ENCODE measurements around the gene SMIM27. TPM values are rescaled to one million over a fixed set of nuclear protein-coding genes. Genes with fewer than 3 reads are reported as not detected.
A peak's percentile ranks its signal among the peaks of the same experiment; 100 is the strongest.

The SMIM27 gene
- total and polyA plus RNA-seq, 2 experiments from 2014 or later: 3.4 to 106 TPM

DNA sequence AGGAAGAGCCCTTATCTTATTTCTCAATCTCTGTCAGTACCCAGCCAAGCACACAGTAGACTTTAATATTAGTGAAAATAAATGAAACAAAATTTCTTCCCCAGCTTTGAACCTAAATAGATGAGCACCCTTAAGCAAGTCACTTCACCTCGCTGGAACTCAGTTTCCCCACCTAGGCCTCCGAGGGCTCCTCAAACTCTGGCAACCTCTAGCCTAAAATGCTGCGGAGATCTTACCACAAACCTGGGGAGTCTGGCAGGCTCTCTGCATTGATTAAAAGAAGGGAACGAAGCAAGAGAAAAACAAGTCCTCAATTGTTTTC lies 26.5 kb upstream of the SMIM27 start:
- Histone ChIP-seq H3K4me2 (peak overlapping the region; percentile 88), H3K36me3 (ENCODE audit: insufficient read depth) (no peaks in the 10 kb centered on the region; the same call in 1 of the 2 replicates), H4K20me1 (replicated peaks; ENCODE audit: insufficient read depth) (no peaks in the 10 kb centered on the region), H3K27me3 (ENCODE audit: insufficient read depth) (no peaks in the 10 kb centered on the region), H3K27ac (ENCODE audit: low read depth) (peak overlapping the region; percentile 90), H3K4me1 (ENCODE audit: insufficient read depth) (peaks cover 13% of the 10 kb centered on the region), H2AFZ (peak overlapping the region; percentile 80), H3F3A (replicated peaks; ENCODE audit: low read depth) (no peaks in the 10 kb centered on the region), H3K9me2 (ENCODE audit: insufficient read depth) (no peaks in the 10 kb centered on the region), H3K79me2 (replicated peaks; ENCODE audit: insufficient read depth) (peaks cover 35% of the 10 kb centered on the region), H3K4me3 (peak overlapping the region; percentile 88)
- H3K36me3 Mint-ChIP-seq (ENCODE audit: low read depth): peaks cover 29% of the 10 kb centered on the region
- peak overlapping the region; percentile 89 for H3K4me3 Mint-ChIP-seq
- peaks cover 18% of the 10 kb centered on the region; the same call in 2 of the 3 replicates for H3K9me3 Mint-ChIP-seq
- TF ChIP-seq NANOG (IDR thresholded peaks at IDR 0.05; ENCODE audit: borderline replicate concordance) (no peak), EZH2 (IDR thresholded peaks at IDR 0.05; ENCODE audit: low read depth, unreplicated experiment) (no peak), ZNF331 (CRISPR knock-in tag; IDR thresholded peaks at IDR 0.05; ENCODE audit: low read depth) (no peak)
- DNase-seq (ENCODE audit: low spot score): no peak
- H3K27me3 Mint-ChIP-seq (ENCODE audit: insufficient read depth, low read depth, poor library complexity): peaks cover 7% of the 10 kb centered on the region
- ATAC-seq: no peak
- H3K4me1 Mint-ChIP-seq: peaks cover 18% of the 10 kb centered on the region
- peak overlapping the region; percentile 85 for H3K27ac Mint-ChIP-seq

- peaks cover 7% of the 10 kb centered on the region for H3K27me3 Mint-ChIP-seq (ENCODE audit: insufficient read depth, low read depth, poor library complexity)
- Histone ChIP-seq H3K79me2 (replicated peaks; ENCODE audit: insufficient read depth) (peaks cover 31% of the 10 kb centered on the region), H2AFZ (peak within 1 kb of the TSS; percentile 80), H4K20me1 (replicated peaks; ENCODE audit: insufficient read depth) (no peaks in the 10 kb centered on the region), H3F3A (replicated peaks; ENCODE audit: low read depth) (no peaks in the 10 kb centered on the region), H3K36me3 (ENCODE audit: insufficient read depth) (no peaks in the 10 kb centered on the region; the same call in 1 of the 2 replicates), H3K4me2 (peak within 1 kb of the TSS; percentile 88), H3K4me1 (ENCODE audit: insufficient read depth) (peaks cover 13% of the 10 kb centered on the region), H3K4me3 (peak within 1 kb of the TSS; percentile 88), H3K27ac (ENCODE audit: low read depth) (peak within 1 kb of the TSS; percentile 90), H3K9me2 (ENCODE audit: insufficient read depth) (no peaks in the 10 kb centered on the region), H3K27me3 (ENCODE audit: insufficient read depth) (no peaks in the 10 kb centered on the region)
- peaks cover 18% of the 10 kb centered on the region for H3K4me1 Mint-ChIP-seq
- peak; percentile 91 for DNase-seq (ENCODE audit: low spot score)
- peak; percentile 85 for ATAC-seq
- no peak for TF ChIP-seq ZNF331 (CRISPR knock-in tag; IDR thresholded peaks at IDR 0.05; ENCODE audit: low read depth)
- peak; percentile 79 for TF ChIP-seq POLR2AphosphoS5 (IDR thresholded peaks at IDR 0.05; ENCODE audit: low read depth)
- no peak for TF ChIP-seq JUNB (IDR thresholded peaks at IDR 0.05; ENCODE audit: unreplicated experiment)
- no peak for TF ChIP-seq CREB1 (CRISPR knock-in tag; IDR thresholded peaks at IDR 0.05; ENCODE audit: low read depth)
- TF ChIP-seq, protein P1, sequence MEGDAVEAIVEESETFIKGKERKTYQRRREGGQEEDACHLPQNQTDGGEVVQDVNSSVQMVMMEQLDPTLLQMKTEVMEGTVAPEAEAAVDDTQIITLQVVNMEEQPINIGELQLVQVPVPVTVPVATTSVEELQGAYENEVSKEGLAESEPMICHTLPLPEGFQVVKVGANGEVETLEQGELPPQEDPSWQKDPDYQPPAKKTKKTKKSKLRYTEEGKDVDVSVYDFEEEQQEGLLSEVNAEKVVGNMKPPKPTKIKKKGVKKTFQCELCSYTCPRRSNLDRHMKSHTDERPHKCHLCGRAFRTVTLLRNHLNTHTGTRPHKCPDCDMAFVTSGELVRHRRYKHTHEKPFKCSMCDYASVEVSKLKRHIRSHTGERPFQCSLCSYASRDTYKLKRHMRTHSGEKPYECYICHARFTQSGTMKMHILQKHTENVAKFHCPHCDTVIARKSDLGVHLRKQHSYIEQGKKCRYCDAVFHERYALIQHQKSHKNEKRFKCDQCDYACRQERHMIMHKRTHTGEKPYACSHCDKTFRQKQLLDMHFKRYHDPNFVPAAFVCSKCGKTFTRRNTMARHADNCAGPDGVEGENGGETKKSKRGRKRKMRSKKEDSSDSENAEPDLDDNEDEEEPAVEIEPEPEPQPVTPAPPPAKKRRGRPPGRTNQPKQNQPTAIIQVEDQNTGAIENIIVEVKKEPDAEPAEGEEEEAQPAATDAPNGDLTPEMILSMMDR (conservative IDR thresholded peaks at IDR 0.05; ENCODE audit: low read depth in 2 of 2): peak; percentile 65 to 72
- no peak for TF ChIP-seq STAT1 (IDR thresholded peaks at IDR 0.05; ENCODE audit: unreplicated experiment)
- no peak for TF ChIP-seq EZH2phosphoT487 (IDR thresholded peaks at IDR 0.05; ENCODE audit: unreplicated experiment)
- TF ChIP-seq, protein P2, sequence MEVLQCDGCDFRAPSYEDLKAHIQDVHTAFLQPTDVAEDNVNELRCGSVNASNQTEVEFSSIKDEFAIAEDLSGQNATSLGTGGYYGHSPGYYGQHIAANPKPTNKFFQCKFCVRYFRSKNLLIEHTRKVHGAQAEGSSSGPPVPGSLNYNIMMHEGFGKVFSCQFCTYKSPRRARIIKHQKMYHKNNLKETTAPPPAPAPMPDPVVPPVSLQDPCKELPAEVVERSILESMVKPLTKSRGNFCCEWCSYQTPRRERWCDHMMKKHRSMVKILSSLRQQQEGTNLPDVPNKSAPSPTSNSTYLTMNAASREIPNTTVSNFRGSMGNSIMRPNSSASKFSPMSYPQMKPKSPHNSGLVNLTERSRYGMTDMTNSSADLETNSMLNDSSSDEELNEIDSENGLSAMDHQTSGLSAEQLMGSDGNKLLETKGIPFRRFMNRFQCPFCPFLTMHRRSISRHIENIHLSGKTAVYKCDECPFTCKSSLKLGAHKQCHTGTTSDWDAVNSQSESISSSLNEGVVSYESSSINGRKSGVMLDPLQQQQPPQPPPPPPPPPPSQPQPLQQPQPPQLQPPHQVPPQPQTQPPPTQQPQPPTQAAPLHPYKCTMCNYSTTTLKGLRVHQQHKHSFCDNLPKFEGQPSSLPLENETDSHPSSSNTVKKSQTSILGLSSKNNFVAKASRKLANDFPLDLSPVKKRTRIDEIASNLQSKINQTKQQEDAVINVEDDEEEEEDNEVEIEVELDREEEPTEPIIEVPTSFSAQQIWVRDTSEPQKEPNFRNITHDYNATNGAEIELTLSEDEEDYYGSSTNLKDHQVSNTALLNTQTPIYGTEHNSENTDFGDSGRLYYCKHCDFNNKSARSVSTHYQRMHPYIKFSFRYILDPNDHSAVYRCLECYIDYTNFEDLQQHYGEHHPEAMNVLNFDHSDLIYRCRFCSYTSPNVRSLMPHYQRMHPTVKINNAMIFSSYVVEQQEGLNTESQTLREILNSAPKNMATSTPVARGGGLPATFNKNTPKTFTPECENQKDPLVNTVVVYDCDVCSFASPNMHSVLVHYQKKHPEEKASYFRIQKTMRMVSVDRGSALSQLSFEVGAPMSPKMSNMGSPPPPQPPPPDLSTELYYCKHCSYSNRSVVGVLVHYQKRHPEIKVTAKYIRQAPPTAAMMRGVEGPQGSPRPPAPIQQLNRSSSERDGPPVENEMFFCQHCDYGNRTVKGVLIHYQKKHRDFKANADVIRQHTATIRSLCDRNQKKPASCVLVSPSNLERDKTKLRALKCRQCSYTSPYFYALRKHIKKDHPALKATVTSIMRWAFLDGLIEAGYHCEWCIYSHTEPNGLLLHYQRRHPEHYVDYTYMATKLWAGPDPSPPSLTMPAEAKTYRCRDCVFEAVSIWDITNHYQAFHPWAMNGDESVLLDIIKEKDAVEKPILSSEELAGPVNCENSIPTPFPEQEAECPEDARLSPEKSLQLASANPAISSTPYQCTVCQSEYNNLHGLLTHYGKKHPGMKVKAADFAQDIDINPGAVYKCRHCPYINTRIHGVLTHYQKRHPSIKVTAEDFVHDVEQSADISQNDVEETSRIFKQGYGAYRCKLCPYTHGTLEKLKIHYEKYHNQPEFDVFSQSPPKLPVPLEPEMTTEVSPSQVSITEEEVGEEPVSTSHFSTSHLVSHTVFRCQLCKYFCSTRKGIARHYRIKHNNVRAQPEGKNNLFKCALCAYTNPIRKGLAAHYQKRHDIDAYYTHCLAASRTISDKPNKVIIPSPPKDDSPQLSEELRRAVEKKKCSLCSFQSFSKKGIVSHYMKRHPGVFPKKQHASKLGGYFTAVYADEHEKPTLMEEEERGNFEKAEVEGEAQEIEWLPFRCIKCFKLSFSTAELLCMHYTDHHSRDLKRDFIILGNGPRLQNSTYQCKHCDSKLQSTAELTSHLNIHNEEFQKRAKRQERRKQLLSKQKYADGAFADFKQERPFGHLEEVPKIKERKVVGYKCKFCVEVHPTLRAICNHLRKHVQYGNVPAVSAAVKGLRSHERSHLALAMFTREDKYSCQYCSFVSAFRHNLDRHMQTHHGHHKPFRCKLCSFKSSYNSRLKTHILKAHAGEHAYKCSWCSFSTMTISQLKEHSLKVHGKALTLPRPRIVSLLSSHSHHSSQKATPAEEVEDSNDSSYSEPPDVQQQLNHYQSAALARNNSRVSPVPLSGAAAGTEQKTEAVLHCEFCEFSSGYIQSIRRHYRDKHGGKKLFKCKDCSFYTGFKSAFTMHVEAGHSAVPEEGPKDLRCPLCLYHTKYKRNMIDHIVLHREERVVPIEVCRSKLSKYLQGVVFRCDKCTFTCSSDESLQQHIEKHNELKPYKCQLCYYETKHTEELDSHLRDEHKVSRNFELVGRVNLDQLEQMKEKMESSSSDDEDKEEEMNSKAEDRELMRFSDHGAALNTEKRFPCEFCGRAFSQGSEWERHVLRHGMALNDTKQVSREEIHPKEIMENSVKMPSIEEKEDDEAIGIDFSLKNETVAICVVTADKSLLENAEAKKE (CRISPR knock-in tag; IDR thresholded peaks at IDR 0.05): no peak
- no peak for TF ChIP-seq ETS1 (IDR thresholded peaks at IDR 0.05)
- TF ChIP-seq ZNF114 (CRISPR knock-in tag; IDR thresholded peaks at IDR 0.05): no peak
- no peak for TF ChIP-seq EZH2 (IDR thresholded peaks at IDR 0.05; ENCODE audit: low read depth, unreplicated experiment)
- TF ChIP-seq NANOG (IDR thresholded peaks at IDR 0.05; ENCODE audit: borderline replicate concordance): no peak
- H3K27ac Mint-ChIP-seq: peak within 1 kb of the TSS; percentile 85
- peaks cover 16% of the 10 kb centered on the region; the same call in 2 of the 3 replicates for H3K9me3 Mint-ChIP-seq
- H3K4me3 Mint-ChIP-seq: peak within 1 kb of the TSS; percentile 89
- H3K36me3 Mint-ChIP-seq (ENCODE audit: low read depth): peaks cover 29% of the 10 kb centered on the region
These were observed 26.0 kb upstream of the SMIM27 start, which contains the start of gene RIGI for GRCh38 chr9:32526041-32526706. TSS of gene RIGI (minus strand) at chr9:32526196. CDS start at chr9:32526166, 30 bp downstream.

All from GM23338 (cell line).